NOMO-1 (cell line): ENCODE measurements around the gene GBP5.
"Not testable (repeated sequence)": the region's sequence is repeated elsewhere in the genome, so short reads cannot be mapped to it uniquely, and the experiment has no call there.

Experiments used
- DNase-seq, 2 experiments: peaks; one replicate each; lab custom pipeline; 2025; ENCODE audit not compliant: unreplicated experiment in 2 of 2; lab: John Stamatoyannopoulos, UW

Gene GBP5, protein sequence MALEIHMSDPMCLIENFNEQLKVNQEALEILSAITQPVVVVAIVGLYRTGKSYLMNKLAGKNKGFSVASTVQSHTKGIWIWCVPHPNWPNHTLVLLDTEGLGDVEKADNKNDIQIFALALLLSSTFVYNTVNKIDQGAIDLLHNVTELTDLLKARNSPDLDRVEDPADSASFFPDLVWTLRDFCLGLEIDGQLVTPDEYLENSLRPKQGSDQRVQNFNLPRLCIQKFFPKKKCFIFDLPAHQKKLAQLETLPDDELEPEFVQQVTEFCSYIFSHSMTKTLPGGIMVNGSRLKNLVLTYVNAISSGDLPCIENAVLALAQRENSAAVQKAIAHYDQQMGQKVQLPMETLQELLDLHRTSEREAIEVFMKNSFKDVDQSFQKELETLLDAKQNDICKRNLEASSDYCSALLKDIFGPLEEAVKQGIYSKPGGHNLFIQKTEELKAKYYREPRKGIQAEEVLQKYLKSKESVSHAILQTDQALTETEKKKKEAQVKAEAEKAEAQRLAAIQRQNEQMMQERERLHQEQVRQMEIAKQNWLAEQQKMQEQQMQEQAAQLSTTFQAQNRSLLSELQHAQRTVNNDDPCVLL

GRCh38 chr1:89272269-89273041 lies at the start of gene GBP5:
TSS of gene GBP5 (minus strand) at chr1:89272860. CDS start at chr1:89269555, 3,305 bp downstream.
- DNase-seq = peak in 1 of 2 experiments; percentile 44

- no peak for DNase-seq
Measured at GRCh38 chr1:89322402-89322801, 49.7 kb upstream of the GBP5 start.

DNA sequence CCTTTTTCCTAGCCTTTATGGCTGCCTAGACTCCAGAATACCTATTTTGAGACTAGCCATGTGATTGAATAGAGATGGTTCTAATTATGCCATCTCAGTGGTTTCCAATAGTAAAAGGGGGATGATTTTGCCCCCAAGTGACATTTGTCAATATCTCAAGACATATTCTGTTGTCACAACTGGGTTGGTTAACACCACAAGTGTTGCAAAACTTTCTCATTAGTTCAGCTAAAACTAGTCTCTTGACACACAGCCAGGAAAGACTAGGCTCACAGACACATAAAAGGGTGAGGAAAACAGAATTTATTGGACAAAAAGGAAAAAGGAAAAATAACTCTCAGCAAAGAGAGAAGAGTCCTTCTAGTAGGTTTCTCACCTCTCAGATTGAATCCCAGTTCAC lies 39.9 kb upstream of the GBP5 start:
- DNase-seq = peak; percentile 29 to 45

- DNase-seq = peak; percentile 14 to 17
Measured at GRCh38 chr1:89311757-89312156, 39.1 kb upstream of the GBP5 start.

DNA sequence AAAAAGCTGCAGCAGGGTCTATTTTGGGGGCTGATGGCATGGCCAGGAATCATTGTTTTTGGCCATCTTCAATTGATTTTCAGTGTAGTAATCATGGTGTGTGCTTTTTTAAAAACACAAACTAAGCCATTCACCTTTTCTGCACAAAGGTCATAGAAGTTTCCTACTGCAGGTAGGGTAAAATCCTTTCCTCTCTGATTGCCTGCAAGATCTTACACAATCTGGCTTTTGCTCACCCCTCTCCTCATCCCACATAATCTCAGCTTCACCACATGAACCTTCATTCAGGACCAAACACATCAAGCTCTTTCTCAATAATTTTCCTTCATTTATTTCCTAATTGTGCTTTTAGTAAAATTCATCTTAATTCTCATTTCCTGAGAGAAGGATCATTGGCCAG lies 38.3 kb upstream of the GBP5 start:
- no peak for DNase-seq

DNA sequence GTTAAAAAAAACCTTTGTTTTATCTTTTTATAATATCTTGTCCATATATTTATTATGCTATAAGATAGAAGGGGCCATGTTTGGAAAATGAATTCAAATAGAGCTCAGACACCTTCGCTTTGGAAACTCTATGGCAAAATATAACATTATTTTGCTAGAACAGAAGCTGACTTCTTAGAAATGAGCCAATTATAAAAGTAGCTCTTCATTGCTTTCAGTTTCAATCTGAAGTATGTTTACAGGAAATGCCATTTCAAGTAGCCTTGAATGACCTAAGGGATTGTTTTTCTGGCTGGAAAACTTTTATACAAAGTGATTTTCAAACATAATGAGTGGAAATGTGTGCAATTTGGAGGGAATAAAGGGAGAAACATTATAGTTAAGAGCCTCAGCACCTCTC lies 37.8 kb upstream of the GBP5 start:
- DNase-seq = peak in 1 of 2 experiments; percentile 42

DNA sequence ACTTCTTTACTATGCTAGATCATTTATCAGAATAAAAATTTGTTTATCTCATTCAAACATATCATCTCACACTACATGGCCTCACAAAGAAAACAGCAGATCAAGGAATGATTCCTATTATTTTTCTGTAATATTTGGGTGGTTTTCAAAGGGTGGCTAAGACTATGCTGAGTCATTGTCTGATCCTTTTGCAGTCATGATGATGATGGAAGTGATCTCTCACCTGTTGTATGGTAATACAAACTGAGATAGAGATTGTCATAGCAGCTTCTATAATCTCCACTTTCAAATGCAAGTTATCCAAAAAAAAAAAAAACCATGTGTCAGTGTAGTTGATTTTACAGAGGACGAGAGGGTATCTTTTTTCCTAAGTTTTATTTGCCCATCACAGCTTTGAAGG lies 37.2 kb upstream of the GBP5 start:
- DNase-seq = no peak

DNA sequence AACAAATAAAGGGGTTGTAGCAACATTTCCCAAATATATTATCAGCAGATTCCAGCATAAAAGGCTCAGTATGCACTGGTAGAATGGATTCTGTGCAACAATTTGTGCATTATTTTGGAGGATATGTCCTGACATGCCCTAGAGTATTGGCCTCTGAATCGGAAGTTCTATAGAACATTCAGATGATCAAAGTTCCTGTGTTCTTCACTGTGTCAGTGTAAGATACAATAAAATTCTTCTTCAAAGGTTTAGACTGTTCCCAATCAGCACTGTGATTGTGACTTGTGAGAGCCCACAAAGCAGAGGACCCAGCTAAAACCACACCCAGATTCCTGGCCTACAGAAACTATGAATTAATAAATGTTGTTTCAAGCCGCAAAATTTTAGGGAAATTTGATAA lies 33.6 kb upstream of the GBP5 start:
- DNase-seq = no peak

DNA sequence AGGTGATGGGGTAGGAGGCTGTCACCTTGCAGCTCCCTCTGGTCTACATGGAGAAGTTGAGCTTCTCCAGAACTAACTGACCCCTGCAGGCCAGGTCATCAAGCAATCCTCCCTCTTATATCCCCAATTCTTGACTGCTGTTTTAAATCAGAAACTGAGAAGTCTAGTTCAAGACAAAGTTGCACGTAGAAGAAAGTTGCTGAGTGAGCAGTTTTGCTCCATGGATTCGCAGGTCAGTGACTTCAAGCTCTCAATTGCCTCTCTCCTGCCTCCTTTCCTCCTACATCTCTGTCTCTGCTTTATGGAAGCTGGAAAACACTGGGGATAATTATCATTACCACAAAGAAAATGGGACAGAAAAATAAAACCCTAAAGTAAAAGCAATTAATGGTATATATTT lies 32.8 kb upstream of the GBP5 start:
- no peak for DNase-seq

DNA sequence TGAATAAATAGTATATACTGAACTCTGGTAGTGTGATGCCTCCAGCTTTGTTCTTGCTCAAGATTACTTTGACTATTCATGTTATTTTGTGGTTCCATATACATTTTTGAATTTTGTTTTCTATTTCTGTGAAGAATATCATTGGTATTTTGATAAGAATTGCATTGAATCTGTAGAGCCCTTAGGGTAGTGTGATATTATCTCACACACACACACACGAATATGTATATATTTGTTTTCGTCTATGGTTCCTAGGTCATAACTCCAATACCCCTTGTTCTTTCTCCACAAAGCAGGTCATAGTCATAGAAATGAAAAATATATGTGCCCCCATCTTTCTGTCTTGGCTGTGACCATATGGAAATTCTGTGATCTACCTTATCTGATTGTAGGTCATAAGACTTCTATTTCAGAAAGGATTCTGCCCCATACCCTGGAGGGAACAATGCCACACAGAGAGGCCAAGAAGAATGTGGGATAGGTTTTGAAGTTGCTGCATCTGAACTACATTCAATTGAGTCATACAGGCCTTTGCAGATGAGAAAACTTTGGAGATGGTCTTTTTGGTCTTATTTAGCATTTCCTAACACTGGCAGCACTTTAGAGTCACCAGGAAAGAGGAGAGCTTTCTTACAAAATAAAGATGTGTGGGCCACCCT lies 32.0 kb upstream of the GBP5 start:
- DNase-seq = no peak

DNA sequence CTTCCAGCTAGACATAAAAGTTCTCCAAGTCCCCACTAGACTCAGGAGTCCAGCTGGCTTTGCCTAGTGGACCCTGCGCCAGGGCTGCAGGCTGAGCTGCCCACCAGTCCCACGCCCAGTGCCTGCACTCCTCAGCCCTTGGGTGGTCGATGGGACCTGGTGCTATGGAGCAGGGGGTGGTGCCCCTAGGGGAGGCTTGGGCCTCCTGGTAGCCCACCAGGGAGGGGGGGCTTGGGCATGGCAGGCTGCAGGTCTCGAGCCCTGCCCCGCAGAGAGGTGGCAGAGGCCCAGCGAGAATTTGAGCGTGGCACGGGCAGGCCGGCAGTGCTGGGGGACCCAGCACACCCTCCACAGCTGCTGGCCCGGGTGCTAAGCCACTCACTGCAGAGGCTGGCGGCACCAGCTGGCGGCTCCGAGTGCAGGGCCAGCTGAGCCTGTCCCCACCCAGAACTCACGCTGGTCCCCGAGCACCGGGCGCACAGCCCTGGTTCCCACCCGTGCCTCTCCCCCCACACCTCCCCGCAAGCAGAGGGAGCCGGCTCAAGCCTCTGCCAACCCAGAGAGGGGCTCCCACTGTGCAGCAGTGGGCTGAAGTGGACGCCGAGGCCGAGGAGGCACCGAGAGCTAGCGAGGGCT lies 30.2 kb upstream of the GBP5 start:
- DNase-seq = no peak

DNA sequence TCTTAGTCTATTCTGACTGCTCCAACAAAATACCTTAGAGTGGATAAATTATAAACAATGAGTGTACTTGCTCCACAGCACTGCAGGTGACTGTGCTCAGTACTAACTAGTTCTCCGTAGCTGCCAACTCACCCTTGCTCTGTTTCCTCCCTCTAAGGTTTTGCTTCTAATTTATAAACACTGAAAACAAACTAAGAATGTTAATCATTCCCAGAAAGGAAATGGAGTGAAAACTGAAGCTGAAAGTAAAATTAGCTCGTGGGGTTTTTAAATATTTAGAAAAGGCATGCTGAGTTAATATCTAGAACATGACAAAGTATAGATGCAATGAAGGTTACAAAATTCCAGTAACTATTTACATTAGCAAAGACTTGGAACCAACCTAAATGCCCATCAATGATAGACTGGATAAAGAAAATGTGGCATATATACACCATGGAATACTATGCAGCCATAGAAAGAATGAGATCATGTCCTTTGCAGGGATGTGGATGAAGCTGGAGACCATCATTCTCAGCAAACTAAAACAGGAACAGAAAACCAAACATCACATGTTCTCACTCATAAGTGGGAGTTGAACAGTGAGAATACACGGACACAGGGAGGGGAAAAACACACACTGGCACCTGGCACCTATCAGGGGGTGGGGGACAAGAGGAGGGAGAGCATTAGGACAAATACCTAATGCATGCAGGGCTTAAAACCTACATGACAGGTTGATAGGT lies 27.2 kb upstream of the GBP5 start:
- DNase-seq = not testable (repeated sequence)

DNA sequence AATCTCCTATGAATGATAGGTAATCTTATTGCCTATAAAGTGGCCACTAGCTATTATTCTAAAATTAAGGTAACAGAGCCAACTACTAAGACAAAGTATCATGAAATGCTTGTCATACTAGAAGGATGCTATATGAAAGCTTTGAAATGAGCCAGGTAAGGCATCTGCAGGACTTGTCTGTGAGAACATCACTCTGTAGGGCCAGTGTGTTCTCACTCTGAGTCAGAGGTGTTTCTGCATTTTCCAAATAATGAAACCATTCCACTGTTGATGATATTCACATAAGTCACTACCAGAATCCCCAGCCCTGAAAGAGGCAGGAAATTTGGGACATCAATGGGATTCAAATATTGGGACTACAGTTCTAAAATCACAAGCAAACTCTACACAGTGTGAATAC lies 25.8 kb upstream of the GBP5 start:
- no peak for DNase-seq

GRCh38 chr1:89295187-89295586 lies 22.5 kb upstream of the GBP5 start:
- no peak for DNase-seq

DNA sequence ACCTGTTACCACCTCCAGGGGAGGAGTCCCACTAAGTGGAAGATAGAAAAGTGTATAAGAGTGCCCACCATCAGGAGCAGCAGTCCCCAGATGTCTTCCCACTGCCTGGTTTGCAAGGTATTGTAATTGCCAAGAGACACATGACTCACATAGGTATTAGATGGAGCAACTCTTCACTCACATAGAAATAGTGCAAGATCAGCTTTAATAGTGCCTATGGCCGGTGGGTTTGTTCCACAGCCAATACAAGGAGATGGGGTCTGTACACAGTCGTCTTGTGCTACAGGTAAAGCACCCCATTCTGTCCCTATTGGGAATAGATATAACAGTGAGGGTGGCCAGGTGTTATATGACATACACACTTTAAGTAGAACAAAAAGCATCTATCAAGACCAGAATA lies 18.6 kb upstream of the GBP5 start:
- no peak for DNase-seq

GRCh38 chr1:89288051-89288340 lies 15.3 kb upstream of the GBP5 start:
- DNase-seq = no peak

- no peak for DNase-seq
Measured at GRCh38 chr1:89287181-89288050, 14.8 kb upstream of the GBP5 start.

DNA sequence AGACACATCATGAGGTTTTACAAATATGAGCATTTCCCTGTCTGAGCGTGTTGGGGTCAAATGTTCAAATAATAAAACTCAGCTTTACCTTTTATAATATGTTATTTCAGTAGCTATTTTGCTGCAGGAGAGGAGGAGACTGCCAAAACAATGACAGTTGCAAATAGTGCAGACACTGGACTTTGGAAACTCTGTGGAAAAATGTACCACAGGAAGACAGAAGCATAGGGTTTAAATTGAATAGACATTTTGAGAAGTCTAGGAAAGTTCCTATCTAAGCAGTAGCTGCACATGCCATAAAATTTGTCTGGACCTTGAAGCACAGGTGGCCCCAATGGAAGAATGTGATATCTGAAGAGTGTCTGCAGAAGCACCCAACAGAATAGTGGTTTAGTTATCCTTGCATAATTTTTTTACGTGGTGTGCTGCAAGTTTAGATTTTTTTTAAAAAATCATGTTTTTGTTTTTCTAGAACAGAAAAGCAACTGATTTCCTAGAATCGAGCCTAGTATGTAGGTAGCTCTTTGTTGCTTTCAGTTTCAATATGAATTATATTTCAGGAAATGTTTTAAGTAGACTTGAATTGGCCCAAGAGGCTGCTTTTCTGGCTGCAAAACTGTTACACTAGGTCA lies 14.0 kb upstream of the GBP5 start:
- peak; percentile 35 to 46 for DNase-seq
